ENCODE measurements around the gene MUC16.
"Not testable (repeated sequence)": the region's sequence is repeated elsewhere in the genome, so short reads cannot be mapped to it uniquely, and the experiment has no call there.

Gene MUC16

DNA sequence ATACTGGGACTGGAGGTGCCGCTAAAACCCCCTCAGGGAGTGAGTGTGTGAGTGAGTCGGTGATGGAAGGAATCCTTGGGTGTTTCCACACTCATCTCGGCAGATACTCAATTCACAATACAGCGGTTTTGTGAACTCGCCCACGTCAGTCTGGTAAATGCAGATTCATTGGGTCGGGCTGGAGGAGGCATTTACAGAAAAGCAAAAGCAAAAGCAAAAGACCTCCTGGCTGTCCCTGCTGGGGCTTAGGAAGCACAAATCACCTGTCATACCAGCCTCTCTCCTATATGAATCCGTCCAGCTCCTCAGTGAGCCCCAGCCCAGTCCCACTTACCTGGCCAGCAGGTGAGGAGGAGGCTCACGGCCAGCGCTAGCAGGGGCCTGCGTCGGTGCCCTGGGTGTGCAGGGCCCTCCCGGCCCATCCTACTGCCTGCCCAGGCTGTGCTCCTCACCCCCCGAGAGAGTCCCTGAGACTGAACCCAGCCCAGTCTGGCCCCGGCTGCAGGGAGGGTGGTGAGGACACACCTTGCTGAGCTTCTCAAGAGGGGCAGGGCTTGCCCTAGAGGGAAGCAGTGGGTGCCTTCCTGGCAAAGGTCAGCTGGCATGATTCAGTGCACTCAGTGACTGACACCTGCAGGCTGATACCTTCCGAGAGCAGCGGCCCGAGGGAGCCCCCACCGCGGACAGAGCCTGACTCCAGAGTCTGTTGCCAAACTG is at the start of gene MUC16:
Gene MUC16, minus strand, starts transcription at position 475 of the 717 bp plus-strand sequence.
- DNase-seq (ENCODE audit: low read depth, low spot score), result no peak

DNA sequence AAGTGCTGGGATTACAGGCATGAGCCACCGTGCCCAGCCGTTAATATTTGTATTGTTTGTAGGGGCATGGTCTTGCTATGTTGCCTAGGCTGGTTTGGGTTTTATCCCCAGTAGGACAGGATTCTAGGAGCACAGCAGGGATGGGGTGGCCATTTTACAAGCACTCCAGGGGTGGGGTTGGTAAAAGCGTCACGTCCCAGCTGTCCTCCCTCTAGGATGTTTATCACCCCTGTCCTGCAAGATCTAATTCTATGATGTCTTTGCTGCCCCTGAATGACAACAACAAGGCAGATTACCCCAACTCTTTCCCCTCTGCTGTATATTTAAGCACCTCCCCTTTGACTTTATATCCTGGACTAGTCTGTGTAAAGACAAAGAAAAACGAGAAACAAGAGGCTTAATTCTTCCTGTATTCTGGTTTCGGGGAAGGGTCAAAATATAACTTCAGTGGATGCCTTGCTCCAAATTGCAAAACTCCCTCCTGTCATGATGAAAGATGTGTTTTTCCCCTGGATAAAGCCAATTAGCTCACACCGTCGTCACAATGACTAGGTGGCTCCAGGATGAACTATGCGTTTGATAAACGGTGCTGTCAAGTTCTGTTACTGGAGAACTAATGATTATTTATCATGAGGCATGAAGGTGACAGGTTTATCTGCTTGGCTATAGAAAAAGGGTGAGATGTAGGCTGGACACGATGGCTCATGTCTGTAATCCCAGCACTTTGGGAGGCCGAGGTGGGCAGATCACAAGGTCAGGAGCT is 48.9 kb upstream of the MUC16 start:
- DNase-seq (ENCODE audit: low read depth, low spot score), result peak; percentile 55

DNA sequence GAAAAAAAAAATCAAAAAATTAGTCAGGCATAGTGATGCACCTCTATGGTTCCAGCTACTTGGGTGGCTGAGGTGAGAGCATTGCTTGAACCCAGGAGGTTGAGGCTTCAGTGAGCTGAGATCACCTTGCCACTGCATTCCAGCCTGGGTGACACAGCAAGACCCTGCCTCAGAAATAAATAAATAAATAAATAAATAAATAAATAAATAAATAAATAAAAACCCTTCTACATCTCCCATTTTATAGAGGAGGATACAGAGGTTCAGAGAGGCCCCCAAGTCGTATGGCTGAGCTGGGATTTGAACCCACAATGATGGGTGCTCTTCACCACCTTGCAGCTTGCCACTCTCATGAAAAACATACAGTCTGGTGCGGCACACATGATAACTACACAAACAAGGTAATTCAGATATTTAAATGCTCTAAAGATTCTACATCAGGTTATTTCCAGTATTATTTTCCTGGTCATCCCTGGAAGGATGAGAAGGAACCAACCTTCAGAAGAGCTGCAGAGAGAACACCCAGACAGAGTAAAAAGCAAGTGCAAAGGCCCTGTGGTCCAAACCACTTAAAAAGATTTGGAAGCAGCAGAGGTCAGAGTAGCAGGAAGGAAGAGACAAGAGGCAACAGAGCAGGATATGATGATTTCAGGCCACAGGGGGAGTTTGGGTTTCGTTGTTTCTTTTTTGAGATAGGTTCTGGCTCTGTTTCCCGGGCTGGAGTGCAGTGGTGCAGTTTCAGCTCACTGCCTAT is 47.5 kb upstream of the MUC16 start:
- no peak for DNase-seq (ENCODE audit: low read depth, low spot score)

DNA sequence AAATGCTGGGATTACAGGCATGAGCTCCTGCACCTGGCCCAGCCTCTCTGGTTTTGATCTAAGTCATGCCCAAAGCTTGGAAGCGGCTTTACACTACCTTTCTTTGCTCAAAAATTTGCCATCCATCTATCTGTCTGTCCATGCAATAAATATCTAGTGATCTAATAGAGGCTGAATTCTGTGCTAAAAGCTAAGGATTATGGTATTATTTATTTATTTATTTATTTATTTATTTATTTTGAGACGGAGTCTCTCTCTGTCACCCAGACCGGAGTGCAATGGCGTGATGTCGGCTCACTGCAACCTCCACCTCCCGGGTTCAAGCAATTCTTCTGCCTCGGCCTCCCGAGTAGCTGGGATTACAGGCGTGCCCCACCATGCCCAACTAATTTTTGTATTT is 45.9 kb upstream of the MUC16 start:
- not testable (repeated sequence) for DNase-seq (ENCODE audit: low read depth, low spot score)

DNA sequence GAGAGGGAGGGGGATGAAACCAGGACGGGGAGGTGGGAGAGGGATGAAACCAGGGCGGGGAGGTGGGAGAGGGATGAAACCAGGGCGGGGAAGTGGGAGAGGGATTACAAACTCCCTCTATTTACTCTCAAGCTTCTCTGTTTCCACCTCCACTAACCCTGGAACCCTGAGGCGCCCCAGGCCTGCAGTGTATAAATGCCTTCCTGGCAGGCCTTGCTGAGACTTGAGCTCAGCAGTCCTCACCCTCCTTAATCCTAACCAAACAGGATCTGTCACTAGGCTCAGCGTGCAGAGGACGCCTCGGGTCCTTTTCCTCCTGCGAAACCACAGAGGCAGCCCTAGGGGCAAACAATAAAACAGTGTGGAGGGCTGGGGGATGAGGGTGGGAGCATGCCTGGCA is 44.6 kb upstream of the MUC16 start:
- peak; percentile 29 for DNase-seq (ENCODE audit: low read depth, low spot score)

DNA sequence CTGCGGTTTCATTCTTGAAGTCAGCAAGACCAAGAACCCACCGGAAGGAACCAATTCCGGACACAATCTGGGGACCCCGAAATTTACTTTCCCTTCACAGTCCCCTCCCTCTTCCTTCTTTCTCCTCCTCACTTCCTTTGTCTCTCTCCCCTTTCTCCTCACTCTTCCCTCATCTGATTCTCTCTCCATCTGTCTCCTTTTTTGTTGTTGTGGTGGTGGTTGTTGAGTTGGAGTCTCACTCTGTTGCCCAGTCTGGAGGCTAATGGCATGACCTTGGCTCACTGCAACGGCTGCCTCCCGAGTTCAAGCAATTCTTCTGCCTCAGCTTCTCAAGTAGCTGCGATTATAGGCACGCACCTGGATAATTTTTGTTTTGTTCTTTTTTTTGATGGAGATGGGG is 44.0 kb upstream of the MUC16 start:
- no peak for DNase-seq (ENCODE audit: low read depth, low spot score)

DNA sequence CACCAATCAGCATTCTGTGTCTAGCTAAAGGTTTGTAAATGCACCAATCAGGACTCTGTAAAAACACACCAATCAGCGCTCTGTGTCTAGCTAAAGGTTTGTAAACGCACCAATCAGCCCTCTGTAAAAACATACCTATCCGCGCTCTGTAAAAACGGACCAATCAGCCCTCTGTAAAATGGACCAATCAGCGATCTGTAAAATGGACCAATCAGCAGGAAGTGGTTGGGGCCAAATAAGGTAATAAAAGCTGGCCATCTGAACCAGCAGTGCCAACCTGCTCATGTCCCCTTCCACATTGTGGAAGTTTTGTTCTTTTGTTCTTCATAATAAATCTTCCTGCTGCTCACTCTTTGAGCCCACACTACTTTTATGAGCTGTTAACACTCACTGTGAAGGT is 43.5 kb upstream of the MUC16 start:
- not testable (repeated sequence) for DNase-seq (ENCODE audit: low read depth, low spot score)

DNA sequence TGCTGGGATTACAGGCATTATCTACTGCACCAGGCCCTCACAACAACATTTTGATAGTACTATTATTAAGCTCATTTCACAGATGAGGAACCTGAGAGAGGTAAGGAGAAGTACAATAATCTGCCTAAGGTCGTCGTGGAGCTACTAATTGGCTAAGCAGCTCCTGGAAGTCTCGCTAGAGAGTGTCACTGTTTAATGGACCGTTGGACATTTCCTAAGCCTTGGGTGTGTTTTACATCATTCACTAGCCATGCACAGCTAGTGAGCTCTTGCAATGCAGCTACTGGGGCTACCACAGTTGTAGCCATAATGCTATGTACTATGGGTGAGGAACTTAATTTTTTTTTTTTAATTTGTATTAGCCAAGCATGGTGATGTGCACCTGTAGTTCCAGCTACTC is 42.7 kb upstream of the MUC16 start:
- DNase-seq (ENCODE audit: low read depth, low spot score), result no peak

DNA sequence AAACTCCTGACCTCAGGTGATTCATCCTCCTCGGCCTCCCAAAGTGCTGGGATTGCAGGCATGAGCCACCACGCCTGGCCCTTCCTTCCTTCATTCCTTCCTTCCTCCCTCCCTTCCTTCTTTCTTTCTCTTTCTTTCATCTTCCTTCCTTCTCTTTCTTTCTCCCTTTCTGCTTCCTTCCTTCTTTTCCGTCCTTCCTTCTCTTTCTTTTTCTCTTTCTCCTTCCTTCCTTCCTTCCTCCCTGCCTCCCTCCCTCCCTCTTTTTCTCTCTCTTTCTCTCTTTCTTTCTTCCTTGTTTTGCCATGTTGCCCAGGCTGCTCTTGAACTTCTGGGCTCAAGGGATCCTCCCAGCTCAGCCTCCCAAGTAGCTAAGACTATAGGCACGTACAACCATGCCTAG is 36.5 kb upstream of the MUC16 start:
- no peak for DNase-seq (ENCODE audit: low read depth, low spot score)

DNA sequence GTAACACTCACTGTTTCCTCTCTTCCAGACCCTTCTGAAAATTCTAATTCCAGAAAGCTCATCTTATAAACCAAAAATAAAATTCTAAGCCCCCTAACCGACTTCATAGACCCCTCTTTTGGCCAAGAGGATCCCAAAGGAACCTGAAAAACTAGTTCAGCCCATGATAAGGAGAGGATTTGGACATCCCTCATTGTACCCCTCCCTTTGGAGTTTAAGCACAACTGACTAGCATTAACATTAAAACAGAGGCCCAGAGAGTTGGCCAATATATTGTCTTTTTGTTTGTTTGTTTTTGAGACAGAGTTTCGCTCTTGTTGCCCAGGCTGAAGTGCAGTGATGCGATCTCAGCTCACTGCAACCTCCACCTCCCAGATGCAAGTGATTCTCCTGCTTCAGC is 34.2 kb upstream of the MUC16 start:
- no peak for DNase-seq (ENCODE audit: low read depth, low spot score)

DNA sequence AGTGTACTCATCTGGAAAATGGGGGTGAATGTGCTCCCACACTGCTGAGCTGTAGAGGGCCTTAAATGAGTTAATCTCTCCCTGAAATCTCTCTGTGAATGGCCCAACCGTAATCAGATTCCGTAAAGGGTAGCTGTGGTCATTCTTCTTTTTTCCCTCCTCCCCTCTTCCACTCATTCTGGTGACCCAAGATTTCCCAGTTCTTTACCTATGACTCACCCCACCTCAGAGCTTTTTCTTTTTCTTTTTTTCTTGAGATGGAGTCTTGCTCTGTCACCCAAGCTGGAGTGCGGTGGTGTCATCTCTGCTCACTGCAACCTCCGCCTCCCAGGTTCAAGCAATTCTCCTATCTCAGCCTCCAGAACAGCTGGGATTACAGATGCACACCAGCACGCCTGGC is 33.3 kb upstream of the MUC16 start:
- DNase-seq (ENCODE audit: low read depth, low spot score), result peak; percentile 63

DNA sequence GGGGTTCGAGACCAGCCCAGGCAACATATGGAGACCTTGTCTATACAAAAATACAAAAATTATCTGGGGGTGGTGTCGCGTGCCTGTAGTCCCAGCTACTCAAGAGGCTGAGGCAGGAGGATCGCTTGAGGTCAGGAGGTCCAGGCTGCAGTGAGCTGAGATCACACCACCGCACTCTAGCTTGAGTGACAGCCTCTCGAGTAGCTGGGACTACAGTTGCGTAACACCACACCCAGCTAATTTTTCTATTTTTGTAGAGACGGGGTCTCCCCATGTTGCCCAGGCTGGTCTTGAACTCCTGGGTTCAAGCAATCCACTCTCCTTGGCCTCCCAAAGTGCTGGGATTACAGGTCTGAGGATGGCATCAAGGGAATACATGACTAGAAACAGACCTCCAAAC is 30.8 kb upstream of the MUC16 start:
- DNase-seq (ENCODE audit: low read depth, low spot score), result no peak

DNA sequence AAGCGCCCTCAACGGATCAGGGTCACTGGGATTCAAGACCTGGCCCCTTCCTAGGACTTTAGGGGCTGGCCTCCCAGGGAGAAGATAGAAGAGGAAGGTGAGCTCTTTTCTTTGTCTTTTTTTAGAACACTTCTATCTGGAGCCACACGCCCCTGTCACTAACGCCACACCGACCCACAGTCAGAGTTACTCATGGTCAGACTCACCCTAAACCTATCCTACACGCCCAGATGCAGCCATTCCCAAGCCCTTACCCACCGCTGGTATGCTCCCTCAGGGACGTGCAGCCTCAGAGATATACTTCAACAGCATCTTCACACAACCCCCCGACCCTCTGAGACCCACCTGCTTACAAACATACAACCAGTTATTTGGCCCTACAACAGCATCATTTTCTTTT is 29.9 kb upstream of the MUC16 start:
- no peak for DNase-seq (ENCODE audit: low read depth, low spot score)

DNA sequence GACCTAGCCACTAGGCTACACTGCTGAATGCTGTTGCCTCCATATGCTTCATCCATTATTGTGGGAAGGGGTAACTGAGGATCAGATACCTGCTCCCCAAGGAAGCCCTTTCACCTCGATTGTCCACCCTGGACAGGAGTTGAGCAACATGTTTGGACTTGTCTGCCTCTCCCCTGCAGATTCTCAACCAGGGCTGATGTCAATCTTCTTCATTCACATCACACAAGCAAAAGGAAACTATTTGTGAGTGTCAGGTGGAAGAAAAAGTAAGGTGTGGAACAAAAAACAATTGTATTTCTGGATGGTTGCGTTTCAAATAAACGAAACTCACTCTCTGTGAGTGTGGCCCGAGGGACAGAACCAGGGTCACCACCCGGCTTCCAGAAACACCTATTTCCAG is 29.5 kb upstream of the MUC16 start:
- no peak for DNase-seq (ENCODE audit: low read depth, low spot score)

DNA sequence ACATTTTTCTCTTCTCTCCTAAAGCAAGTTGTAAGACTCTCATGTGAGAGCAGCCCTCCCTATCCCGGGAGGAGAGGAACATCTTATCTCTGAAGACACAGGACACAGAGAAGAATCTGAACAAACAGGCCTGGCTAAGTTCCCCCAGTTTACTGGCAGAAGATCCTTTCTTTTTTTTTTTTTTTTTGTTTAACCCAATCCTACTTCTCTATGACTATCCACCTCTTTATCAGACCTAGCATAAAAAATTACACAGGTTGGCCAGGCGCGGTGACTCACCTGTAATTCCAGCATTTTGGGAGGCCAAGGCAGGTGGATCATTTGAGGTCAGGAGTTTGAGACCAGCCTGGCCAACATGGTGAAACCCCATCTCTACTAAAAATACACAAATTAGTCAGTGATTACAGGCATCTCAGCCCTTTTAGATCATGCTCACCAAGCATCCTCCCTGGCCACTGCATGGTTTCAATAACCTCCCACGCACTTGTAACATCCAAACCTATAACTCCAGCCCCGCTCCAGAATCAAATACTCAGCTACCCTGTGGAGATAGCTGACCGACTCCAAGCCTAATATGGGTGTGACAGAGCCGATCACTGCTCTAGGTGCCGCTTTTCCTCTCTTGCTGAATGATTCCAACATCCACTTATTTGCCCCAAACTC is 27.3 kb upstream of the MUC16 start:
- no peak for DNase-seq (ENCODE audit: low read depth, low spot score)

DNA sequence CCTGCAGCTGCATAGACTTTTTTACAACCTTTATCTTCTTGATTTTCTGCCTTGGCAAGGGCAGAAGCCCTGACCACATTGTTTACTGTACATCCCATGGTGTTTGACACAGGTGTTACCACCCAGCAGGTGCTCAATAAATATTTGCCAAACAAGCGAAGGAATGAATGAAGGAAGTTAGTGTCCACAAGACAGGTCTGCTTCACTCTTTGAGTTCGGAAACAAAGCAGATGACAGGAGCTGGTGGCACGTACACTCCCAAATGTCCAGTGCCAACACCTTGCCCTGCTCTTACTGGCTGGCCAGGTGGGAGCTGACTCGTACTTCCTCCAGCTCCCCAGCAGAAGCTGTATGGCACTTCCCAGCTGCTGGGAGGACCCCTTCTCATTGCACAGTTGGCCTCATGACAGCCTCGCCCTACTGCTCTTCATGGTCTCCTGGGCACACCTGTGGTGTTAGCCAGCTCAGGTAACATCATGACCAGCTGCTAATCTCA is 22.0 kb upstream of the MUC16 start:
- DNase-seq (ENCODE audit: low read depth, low spot score), result no peak

DNA sequence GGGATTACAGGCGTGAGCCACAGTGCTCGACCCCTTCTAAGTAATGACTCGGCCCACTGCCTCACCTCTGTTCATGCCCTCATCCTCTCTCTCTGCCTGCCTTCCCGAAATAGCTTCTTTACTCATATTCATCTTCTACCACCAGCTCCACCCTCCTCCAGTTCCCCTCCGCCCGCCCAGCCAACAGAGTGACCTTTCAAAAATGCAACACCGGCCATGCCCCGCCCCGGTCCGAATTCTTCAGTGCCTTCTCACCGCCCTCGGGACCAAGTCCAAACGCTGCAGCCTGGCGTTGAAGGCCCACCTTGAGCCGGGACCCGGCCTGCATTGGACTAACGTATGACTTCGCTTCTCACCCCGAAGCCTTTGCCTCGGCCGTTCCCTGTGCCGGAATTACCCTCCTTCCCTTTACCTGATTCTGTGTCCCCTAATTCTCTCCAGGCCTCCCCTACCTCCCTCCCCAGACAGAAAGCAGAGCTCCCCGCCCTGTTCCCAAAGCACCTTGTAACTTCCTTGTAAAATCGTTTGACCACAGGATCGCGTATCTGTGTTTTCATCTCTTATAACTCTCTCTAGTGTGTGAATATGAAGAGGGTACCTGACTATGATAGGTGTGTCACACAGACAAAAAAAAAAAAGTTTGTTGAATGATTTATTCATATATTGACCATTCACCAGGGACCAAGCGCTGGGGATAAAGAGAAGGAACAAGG is 8.1 kb upstream of the MUC16 start:
- DNase-seq (ENCODE audit: low read depth, low spot score), result no peak

DNA sequence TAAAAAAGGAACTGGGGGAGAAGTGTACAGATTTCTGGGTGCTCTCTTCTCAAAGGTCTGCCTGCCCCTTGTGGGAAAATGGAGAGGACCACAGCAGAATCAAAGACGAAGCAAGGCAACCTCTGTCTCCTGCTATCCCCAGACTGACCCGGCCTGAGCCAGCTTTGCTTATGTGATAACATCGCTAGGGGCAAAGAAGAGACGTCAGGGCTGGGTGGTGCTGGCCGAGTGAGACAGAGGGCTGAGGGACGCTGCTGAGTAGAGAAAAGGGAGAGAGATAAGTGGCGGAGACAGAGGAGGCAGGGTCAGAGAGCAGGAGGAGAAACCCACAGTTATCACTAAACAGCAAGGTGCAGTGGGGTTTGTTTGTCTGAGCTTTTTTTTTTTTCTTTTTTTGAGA is 4.6 kb upstream of the MUC16 start:
- no peak for DNase-seq (ENCODE audit: low read depth, low spot score)

DNA sequence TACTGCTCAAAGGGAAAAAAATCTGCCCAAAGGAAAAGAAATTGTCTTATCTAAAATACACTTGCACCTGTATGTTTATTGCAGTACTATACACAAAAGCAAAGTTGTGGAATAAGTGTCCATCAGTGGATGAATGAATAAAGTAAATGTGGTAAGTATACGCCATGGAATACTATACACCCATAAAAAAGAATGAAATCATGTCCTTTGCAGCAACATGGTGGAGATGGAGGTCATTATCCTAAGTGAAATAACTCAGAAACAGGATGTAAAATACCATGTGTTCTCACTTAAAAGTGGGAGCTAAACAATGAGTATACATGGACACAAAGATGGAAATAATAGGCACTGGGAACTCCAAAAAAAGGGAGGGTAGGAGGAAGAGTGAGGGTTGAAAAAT is 3.8 kb upstream of the MUC16 start:
- DNase-seq (ENCODE audit: low read depth, low spot score), result no peak

DNA sequence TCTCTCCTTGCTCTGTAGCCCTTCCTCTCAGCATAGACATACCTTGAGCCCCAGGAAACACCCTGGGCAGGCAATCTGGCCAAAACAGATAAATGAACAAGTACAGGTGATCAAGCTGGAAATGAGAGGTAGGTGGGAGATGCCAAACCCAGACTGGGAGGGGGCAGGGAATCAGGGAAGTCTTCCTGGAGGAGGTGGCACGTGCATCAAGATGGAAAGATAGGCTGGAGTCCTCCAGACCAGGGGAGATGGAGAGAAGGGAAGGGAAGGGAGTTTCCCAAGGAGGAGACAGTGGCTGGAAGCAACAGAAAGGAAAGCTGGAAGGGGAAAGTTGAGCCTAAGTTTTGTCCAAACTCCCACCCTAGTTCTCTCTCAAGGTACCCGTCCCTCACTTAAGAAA is 1.7 kb upstream of the MUC16 start:
- no peak for DNase-seq (ENCODE audit: low read depth, low spot score)

DNA sequence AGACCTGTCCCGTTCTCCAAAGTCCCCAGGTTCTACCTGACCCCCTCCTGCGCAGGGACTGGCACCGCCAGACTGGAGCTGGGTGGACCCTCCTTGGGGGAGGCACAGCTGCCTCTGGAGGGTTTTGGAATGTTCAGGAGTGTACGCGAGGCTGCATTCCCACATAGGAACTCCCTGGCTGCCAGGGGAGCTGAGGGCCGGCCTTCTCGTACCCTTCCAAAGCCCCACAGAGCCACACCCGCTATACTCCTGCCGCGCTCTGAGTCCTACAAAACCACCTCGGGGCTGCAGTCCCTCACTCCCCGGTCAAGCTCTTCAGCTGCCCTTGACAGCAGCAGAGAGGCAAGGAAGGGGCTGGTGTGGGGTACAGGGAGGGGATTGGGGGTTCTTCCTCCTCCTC is 484 bp upstream of the MUC16 start:
- no peak for DNase-seq (ENCODE audit: low read depth, low spot score)
